SW480 (cell line): ENCODE measurements around the gene SRP9.

Source experiments
- DNase-seq: peaks from one replicate; pipeline ENCODE4 v3.0.0-alpha.2; 2016; ENCODE audit warnings: low spot score

SRP9 gene

GRCh38 chr1:225838793-225839192 lies 61.2 kb downstream of the SRP9 start:
- DNase-seq = no peak
